GM18951 (cell line): ENCODE results near the gene NPHP4.
"Not testable (repeated sequence)": the region's sequence is repeated elsewhere in the genome, so short reads cannot be mapped to it uniquely, and the experiment has no call there.

Experiments used
- POLR2A ChIP-seq: IDR thresholded peaks from 4 replicates; pipeline ENCODE4 v1.6.1; 2011; ENCODE audit warnings: mild to moderate bottlenecking; ENCODE audit not compliant: insufficient read length, insufficient read depth; ENCODE audit errors: extremely low read depth
- in situ Hi-C: fragments of 300-500 bp; cut with MboI; formaldehyde crosslinking; loops from one replicate; pipeline ENCODE4 v1.12.0; 2022; ENCODE audit warnings: low sequenced_read_pairs, mixed read lengths, inconsistent platforms; ENCODE audit not compliant: unreplicated experiment

Gene NPHP4

DNA sequence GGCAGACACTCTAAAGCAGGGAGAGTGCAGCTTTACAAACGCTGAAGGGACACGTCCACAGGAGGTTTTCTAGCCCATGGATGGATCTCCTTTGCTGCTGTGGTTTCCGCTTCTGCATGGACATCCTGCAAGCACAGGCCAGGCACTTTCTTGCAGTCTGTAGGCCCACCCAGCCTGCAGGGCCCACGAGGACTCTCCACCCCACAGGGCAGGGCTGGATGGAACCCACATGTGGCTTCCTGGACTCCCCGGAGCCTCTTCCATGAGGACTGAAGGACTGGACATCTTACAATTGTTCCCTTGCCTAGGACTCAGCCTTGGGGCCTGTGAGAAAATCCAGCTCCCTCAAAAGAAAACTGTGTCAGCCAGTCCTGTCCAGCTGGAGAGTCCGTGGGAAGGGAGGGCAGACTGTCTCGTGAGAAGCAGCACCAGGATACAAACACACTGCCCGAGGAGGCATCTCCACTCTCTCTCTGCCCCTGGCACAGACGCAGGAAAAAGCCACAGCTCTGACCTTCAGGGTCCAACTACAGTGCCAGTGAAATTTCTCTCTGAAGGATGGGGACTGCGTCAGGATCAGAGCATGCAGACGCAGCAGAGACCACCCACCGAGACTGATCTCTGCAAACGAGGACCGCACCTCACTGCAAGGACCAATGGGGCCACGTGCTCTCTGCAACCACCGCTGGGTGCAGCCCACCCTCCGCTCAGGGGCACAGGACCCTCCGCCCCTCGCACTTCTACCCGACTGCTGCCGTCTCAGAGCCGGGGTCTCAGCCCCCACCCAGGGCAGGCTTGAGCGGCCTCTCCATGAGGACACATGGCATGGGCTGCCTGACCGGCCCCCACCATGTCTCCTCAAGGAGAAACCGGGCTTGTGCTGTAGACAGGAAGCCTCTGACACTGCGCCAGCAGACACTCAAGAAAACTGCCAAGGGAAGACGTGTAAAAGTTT is 130.1 kb downstream of the NPHP4 start:
- no peak for TF ChIP-seq POLR2A
- in situ Hi-C loops: no loop called here

GRCh38 chr1:5860277-5860676 is 131.9 kb downstream of the NPHP4 start:
- in situ Hi-C loops: no loop called here
- TF ChIP-seq POLR2A: no peak

GRCh38 chr1:5859766-5860165 is 132.5 kb downstream of the NPHP4 start:
- in situ Hi-C loops: no loop called here
- TF ChIP-seq POLR2A: no peak

DNA sequence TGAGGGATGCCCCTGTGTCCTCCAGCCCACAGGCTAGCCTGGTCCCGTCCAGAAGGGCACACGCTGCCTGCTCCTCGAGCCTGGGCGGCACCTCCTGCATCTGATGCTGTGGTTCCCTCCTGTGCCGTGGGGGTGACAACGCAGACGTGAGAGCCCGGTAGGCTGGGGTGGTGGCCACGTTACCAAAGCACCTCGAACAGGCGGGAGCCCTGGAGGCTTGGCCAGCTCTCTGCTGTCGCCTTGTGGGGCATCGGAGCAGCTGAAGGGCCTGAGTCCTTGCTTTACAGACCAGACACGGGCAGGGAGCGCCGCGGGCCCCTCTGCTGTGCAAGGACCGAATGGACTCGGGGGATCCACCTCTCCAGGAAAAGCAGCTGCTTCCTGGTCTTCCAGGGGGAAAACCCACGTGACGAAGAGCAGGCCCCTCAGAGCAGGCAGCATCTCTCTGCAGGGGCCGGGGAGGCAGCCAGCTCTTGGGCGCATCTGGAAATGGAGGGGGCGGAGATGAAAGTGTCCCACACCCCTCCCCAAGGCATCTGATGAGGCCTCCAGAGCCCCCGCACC is 133.3 kb downstream of the NPHP4 start:
- in situ Hi-C loops: no loop called here
- no peak for TF ChIP-seq POLR2A

DNA sequence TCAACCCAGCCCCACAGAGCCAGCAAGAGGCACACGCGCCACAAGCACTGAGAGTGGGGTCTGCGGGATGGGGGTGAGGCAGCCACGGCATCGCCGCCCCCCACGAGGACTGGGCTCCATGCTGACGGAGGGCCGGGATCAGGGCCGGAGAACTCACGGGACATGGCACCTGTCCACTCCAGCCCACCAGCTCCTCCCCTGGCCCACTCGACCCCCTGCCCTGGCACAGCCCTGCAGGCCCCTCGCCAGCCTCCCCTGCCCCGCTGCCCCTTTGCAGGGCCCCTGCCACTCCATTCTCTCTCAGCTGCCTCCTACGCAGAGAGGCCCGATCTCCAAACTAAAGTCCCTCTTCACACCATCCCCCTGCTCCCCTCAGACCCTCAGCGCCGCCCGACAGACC is 134.0 kb downstream of the NPHP4 start:
- no peak for TF ChIP-seq POLR2A
- in situ Hi-C loops: no loop called here

GRCh38 chr1:5857508-5858090 is 134.6 kb downstream of the NPHP4 start:
- in situ Hi-C loops: no loop called here
- no peak for TF ChIP-seq POLR2A

DNA sequence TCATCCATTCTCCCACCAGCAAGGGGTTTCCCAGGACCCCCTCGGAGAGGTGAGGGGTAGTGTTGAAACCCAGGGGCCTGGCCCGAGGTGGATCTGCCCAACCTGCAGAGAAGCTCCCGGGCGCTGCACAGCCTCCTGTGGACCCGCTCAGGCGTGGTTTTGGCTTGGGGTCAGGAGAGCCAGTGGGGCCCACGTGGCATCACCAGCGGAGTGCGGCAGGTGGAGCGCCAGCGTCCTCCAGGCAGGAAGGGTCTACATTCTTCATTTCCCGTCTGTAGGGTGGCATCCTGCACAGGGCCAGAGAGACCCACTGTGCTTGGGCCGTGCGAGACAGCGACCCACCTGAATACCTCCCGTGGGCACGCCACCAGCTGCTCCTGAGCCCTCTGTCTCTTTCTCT is 135.2 kb downstream of the NPHP4 start:
- in situ Hi-C loops: no loop called here
- TF ChIP-seq POLR2A: no peak

GRCh38 chr1:5856246-5856815 is 135.9 kb downstream of the NPHP4 start:
- in situ Hi-C loops: no loop called here
- TF ChIP-seq POLR2A: no peak

- TF ChIP-seq POLR2A: no peak
- in situ Hi-C loops: no loop called here
Observed at GRCh38 chr1:5855196-5855897, 136.9 kb downstream of the NPHP4 start.

GRCh38 chr1:5854754-5855153 is 137.5 kb downstream of the NPHP4 start:
- in situ Hi-C loops: no loop called here

DNA sequence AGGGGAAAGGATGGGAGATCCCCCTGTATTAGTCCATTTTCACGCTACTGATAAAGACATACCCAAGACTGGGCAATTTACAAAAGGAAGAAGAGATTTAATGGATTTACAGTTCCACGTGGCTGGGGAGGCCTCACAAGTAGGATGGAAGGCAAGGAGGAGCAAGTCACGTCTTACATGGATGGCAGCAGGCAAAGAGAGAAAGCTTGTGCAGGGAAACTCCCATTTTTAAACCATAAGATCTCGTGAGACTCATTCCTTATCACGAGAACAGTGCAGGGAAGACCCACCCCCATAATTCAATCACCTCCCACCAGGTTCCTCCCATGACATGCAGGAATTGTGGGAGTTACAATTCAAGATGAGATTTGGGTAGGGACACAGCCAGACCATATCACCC is 138.4 kb downstream of the NPHP4 start:
- in situ Hi-C loops: not testable (repeated sequence)

More at GRCh38 chr1:5854754-5855153, 137.5 kb downstream of the NPHP4 start:
- no peak for TF ChIP-seq POLR2A

DNA sequence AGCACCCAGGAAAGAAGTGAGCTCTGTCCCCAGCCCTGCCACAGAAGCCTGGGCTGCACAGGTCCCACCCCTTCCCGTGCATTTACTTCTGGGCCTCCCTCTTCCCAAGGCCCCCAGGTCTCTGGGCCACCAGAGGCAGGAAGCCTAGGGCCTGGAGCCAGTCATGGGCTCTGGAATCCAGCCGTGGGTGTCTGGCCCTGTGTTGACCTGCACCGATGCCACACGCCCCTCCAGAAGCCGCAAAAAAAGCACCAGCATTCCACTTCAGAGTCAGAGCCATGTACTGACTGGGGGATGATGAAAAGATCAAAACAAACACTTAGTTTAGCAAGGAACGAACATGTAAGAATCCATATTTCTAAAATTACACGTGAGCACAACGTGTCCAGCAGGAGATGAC is 141.7 kb downstream of the NPHP4 start:
- in situ Hi-C loops: no loop called here
- no peak for TF ChIP-seq POLR2A

- TF ChIP-seq POLR2A: no peak
- in situ Hi-C loops: no loop called here
Observed at GRCh38 chr1:5849550-5849949, 142.7 kb downstream of the NPHP4 start.

- in situ Hi-C loops: no loop called here
- no peak for TF ChIP-seq POLR2A
Observed at GRCh38 chr1:5847013-5847659, 145.1 kb downstream of the NPHP4 start.
